NCI-H1092 (cell line): ENCODE measurements around the gene RAB25.

Experiments used
- DNase-seq: peaks from one replicate; lab custom pipeline; 2025; lab: John Stamatoyannopoulos, UW

RAB25 gene

GRCh38 chr1:156117414-156118176 is 56.6 kb downstream of the RAB25 start:
- no peak for DNase-seq

GRCh38 chr1:156118177-156118868 is 57.4 kb downstream of the RAB25 start:
- DNase-seq: no peak

- no peak for DNase-seq
Observed at GRCh38 chr1:156119503-156120209, 58.7 kb downstream of the RAB25 start.
